Pancreas (tissue), 10 donors: Measurements from ENCODE around the gene MRPL17. TPM values are rescaled to one million over a fixed set of nuclear protein-coding genes. Genes with fewer than 3 reads are reported as not detected.

ENCODE experiments used
- ATAC-seq, 4 donors: fragments of 200-7000 bp; cut with Tn5 transposase; one replicate each; pipeline versions ENCODE4 v1.8.0 to v1.9.1; 2020; ENCODE audit warnings: mild to moderate bottlenecking in 4 of 4, moderate library complexity in 4 of 4
- DNase-seq, 6 donors: peaks; one replicate each; pipeline ENCODE4 v3.0.0-alpha.2; 2020
- FAIRE-seq: peaks from 2 replicates; lab custom pipeline; 2012; peaks lifted over from hg19 to GRCh38; lab: Jason Lieb, UNC
- H3K27ac ChIP-seq, 4 donors: fragments of 200-600 bp; sonication (generic); 1 replicate in 3 of 4; 2 replicates in 1 of 4; pipeline versions ENCODE4 v1.5.0 to v1.8.0; 2020
- H3K27me3 ChIP-seq, 4 donors: fragments of 200-600 bp; one replicate each; pipeline ENCODE4 v1.8.0; 2021
- H3K36me3 ChIP-seq, 3 donors: fragments of 200-600 bp; sonication (generic) in 1 of 3; one replicate each; pipeline versions ENCODE4 v1.5.0 to v1.8.0; 2020 to 2021
- H3K4me1 ChIP-seq, 3 donors: fragments of 200-600 bp; one replicate each; pipeline ENCODE4 v1.8.0; 2021
- H3K4me3 ChIP-seq, 4 donors: fragments of 200-600 bp; sonication (generic) in 2 of 4; one replicate each; pipeline versions ENCODE4 v1.5.0 to v1.8.0; 2020 to 2021
- H3K9me3 ChIP-seq, 4 donors: fragments of 200-600 bp; one replicate each; pipeline ENCODE4 v1.8.0; 2021
- CTCF ChIP-seq, 4 donors: fragments of 200-600 bp; sonication (generic) in 3 of 4; IDR thresholded peaks; one replicate each; pipeline versions ENCODE4 v1.5.0 to v1.8.0; 2021; ENCODE audit warnings: antibody characterized with exemption in 4 of 4
- WGBS, 2 donors: extraction: QIAGEN DNeasy Blood & Tissue Kit; methylation state at CpG; one replicate each; pipeline ENCODE4 v1.1.7; 2013; 5-methylcytosine and 5-hydroxymethylcytosine counted together
- intact Hi-C, 3 donors: fragments of 100-400 bp; cut with DNase I; formaldehyde crosslinking; loops; one replicate each; pipeline versions ENCODE4 v1.11.1 to v1.14.2; 2022
- polyA plus RNA-seq, 2 donors: library from polyadenylated mRNA; stranded (reverse); fragments of 200-250 nt; gene quantifications; one replicate each; pipeline ENCODE4 v1.2.3, GENCODE V29; 2013
- total RNA-seq, 6 donors: library from RNA; stranded (reverse); fragmentation: NEBNext Ultra II Directional in 4 of 6; extraction: Animal tissue kit (Norgen Biotek cat#: 25700) in 4 of 6; gene quantifications; one replicate each; pipeline versions ENCODE4 v1.2.1 to v1.2.4, GENCODE V29; 2021 to 2023
- donor health status: healthy with polysubstance abuse.
- donor health status: DM: no; HTN: no; CAD: no; lungs with moderate emphysema.
- donor health status: DM: no; HTN: no; CAD: no.
- donor health status: control.
- donor health status: control.
- donor health status: Bipolar disorder and iron deficiency.
- donor health status: DM: yes; HTN: yes; CAD: no.
- donor health status: DM: no; HTN: no; CAD: no.
- donor health status: DM: no; HTN: no; CAD: no.
- donor health status: DM: yes; HTN: yes; CAD: no.

Gene MRPL17
- total and polyA plus RNA-seq, 8 donors, result 10.6 to 33.8 (median 21.3) TPM

DNA sequence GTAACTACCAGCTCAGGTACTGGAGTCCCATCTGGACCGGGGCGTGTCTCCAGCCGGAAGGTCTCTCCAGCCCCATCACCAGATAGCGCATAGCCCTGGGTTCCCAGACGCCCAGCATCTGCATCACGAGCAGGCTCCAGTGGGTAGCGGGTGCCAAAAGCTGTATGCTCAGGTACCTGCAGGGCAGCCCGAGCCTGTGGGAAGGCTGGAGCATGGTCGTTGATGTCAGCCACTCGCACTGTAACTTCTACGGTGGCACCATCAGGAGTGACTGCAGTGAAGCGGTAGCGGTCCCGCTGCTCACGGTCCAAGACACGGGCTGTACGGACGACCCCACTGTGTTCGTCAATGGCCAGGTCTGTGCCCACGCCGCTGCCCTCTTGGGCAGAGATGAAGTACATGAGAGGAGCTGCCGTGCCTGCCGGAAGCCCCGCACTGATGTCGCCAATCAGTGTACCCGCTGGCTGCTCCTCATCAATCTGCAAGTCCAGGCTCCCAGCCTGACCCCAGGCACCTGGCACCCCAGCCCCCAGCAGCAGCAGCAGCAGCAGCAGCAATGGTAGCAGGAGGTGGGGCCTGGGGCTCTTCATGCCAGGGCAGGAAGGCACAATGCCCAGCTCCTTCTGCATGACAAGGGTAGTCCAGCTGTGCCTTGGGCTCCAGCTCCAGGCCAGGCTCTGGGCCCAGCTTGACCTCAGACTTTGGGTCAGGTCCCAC lies 42.0 kb downstream of the MRPL17 start:
- FAIRE-seq, result no peak
- ATAC-seq, result no peak
- Histone ChIP-seq H3K27ac (no peak overlapping the region), H3K36me3 (no peaks in the 10 kb centered on the region), H3K27me3 (no peaks in the 10 kb centered on the region), H3K4me1 (peaks cover 0 to 10% (median 10%) of the 10 kb centered on the region in 3 donors), H3K9me3 (no peaks in the 10 kb centered on the region), H3K4me3 (no peak overlapping the region)
- intact Hi-C loops, result no loop called here
- peak in 1 of 6 donors; percentile 56 for DNase-seq
- 88 to 92% methylated on average over 26 of the region's 26 CpGs for WGBS, 2 donors
- TF ChIP-seq CTCF (IDR thresholded peaks at IDR 0.05), result no peak

DNA sequence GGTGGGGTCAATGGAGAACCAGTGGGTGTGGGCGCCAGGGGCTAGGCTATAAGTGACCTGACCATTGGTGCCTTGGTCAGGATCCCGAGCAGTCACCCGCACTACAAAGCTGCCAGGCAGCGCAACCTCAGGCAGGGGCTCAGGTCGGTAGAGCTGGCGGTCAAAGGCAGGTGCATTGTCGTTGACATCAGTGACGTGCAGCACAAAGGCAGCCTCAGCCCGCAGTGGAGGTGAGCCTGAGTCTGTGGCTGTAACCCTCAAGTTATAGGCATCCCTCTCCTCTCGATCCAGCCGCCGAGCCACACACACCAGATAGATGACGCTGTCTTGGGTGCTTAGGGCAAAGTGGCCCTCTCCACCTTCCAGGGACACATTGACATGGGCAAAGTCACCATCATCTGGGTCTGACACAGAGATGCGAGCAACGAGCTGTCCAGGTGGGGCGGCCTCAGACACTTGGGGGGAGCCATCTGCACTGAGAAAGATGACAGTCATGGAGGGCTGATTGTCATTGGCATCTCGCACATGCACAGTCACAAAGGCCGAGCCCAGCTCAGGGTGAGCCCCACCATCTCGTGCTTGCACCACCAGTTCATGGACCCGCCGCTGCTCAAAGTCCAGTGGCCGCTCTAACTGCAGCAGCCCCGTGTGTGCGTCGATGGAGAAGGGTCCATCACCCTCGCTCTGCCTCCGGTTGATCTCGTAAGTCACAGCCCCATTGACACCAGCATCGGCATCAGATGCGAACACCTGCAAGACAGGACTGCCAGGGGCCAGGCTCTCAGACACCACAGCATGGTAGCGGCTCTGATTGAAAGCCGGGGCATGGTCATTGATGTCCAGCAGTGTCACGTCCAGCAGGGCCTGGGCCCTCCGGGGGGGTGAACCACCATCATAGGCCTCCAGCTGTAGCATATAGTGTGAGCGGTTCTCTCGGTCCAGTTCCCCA lies 42.8 kb downstream of the MRPL17 start:
- no peaks in the 10 kb centered on the region for H3K9me3 ChIP-seq
- peaks cover 0 to 18% (median 18%) of the 10 kb centered on the region in 3 donors for H3K4me1 ChIP-seq
- WGBS, 2 donors, result 88 to 89% methylated on average over 36 of the region's 36 CpGs
- no peaks in the 10 kb centered on the region for H3K36me3 ChIP-seq
- ATAC-seq (no peak), FAIRE-seq (no peak), DNase-seq (peak in 2 of 6 donors; percentile 12 to 43)
- intact Hi-C loops, result no loop called here
- H3K27me3 ChIP-seq, result no peaks in the 10 kb centered on the region
- no peak overlapping the region for H3K27ac ChIP-seq
- no peak for TF ChIP-seq CTCF (IDR thresholded peaks at IDR 0.05)
- no peak overlapping the region for H3K4me3 ChIP-seq

GRCh38 chr11:6638429-6638828 lies 44.7 kb downstream of the MRPL17 start:
- Histone ChIP-seq H3K27me3 (no peaks in the 10 kb centered on the region), H3K27ac (no peak overlapping the region), H3K4me3 (no peak overlapping the region), H3K4me1 (peaks cover 0 to 21% (median 18%) of the 10 kb centered on the region in 3 donors), H3K9me3 (no peaks in the 10 kb centered on the region), H3K36me3 (no peaks in the 10 kb centered on the region)
- no peak for TF ChIP-seq CTCF (IDR thresholded peaks at IDR 0.05)
- 54 to 61% methylated on average over 4 of the region's 4 CpGs for WGBS, 2 donors
- DNase-seq, result no peak
- peak in 2 of 4 donors; percentile 32 to 62 for ATAC-seq
- intact Hi-C loops, result no loop called here
- FAIRE-seq, result no peak

GRCh38 chr11:6637871-6638270 lies 45.3 kb downstream of the MRPL17 start:
- TF ChIP-seq CTCF (IDR thresholded peaks at IDR 0.05), result no peak
- no peak overlapping the region for H3K27ac ChIP-seq
- H3K4me3 ChIP-seq, result no peak overlapping the region
- peak in 3 of 6 donors; percentile 10 to 61 (median 15) for DNase-seq
- 11 to 12% methylated on average over 3 of the region's 3 CpGs for WGBS, 2 donors
- peaks cover 0 to 21% (median 18%) of the 10 kb centered on the region in 3 donors for H3K4me1 ChIP-seq
- H3K9me3 ChIP-seq, result no peaks in the 10 kb centered on the region
- intact Hi-C loops, result no loop called here
- H3K27me3 ChIP-seq, result no peaks in the 10 kb centered on the region
- ATAC-seq, result peak in 3 of 4 donors; percentile 40 to 89 (median 75)
- no peak for FAIRE-seq
- no peaks in the 10 kb centered on the region for H3K36me3 ChIP-seq
